Measurements from ENCODE around the gene CYFIP1.

The CYFIP1 gene

DNA sequence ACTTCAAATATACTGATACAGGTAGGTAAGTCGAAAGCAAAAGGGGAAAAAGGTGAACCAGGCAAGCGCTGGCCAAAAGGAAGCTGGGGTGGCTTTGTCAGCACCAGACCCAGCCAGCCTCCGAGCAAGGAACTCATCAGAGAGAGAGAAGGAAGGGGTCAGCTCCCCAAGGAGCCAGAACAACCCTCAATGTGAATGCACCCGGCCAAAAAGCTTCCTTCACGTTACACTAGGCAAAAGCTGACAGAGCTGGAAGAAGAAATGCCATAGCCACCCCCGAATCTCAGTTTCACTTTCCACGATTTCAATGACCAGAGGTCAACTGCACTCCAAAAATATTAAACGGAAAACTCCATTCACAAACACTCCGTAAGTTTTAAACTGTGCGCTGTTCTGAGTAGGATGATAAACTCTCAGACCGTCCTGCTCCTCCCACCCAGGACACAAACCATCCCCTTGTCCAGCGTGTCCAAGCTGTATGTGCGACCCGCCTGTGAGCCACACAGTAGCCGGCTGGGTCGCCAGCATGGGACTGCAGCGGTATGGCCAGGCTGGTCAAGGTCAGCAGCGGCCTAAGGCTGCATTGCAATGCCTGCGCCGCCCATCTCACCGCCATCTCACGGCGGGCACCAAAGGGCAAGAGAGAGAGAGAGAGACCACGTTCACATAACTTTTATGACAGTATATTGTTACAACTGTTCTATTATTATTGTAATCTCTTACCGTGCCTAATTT lies 29.7 kb downstream of the CYFIP1 start:
- no peak for DNase-seq (ENCODE audit: low read depth)

DNA sequence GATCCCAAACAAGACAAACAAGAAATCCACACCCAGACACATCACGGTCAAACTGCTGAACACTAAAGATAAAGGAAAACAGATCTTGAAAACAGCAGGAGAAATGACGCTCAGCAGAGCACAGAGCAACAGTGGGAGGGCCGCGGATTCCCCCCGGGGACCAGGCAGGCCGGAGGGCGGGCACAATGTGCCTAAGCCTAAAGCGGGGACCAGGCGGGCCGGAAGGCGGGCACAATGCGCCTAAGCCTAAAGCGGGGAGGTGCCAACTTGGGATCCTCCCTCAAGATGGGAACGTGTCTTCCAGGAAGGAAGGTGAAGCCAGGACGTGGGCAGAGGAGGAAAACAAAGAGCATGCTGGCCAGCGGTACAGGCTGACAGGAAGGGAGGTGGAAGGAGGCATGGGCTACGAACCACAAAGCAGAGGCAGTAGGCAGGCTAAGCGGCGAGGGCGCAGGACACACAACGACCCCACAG lies 31.1 kb downstream of the CYFIP1 start:
- peak; percentile 61 for DNase-seq (ENCODE audit: low read depth)

- DNase-seq (ENCODE audit: low read depth): no peak
Observed at GRCh38 chr15:22948056-22948455, 32.1 kb downstream of the CYFIP1 start.

DNA sequence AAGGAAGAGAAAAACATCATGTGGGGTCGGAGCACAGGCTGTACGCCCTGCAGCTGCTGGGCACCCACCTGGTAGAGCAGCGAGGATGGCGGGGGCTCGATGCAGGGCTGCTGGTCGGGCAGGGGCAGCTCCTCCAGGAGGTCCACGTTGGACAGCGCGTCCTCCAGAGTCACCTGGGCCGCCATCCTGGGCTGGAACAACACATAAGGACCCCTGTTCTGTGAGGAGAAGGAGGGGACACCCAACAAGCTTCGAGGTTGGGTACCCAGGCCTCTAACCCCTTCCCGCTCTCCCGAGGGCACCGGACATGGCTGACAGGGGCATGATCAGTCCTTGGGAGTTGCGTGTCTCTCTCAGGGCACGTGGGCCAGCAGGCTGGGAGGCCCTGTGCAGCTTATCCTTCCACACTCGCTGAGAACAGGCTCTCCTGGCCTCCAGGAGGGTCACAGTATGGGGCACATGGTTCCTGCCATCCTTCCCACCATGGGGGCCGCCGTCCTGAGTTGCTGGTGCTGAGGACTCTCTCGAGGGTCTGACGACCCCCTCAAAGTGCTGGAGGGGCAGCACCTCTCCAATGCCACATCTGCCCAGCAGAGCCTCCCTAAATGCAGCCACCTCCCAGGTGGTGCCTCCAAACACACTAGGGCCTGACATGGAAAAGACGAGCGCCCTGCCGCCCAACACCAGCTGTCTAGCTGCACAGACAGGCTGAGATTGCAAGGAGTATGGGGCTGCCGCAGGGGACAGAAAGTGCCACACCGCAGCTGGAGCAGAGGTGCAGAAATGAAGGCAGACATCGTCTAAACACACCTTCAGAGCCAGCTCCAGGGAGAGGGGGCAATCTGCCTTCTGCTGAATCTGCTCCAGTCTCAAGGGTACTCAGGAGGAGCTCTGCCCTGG lies 32.8 kb downstream of the CYFIP1 start:
- DNase-seq (ENCODE audit: low read depth): no peak

GRCh38 chr15:22945071-22945470 lies 35.1 kb downstream of the CYFIP1 start:
- DNase-seq (ENCODE audit: low read depth): no peak

- DNase-seq (ENCODE audit: low read depth): no peak
Observed at GRCh38 chr15:22944651-22945050, 35.5 kb downstream of the CYFIP1 start.

DNA sequence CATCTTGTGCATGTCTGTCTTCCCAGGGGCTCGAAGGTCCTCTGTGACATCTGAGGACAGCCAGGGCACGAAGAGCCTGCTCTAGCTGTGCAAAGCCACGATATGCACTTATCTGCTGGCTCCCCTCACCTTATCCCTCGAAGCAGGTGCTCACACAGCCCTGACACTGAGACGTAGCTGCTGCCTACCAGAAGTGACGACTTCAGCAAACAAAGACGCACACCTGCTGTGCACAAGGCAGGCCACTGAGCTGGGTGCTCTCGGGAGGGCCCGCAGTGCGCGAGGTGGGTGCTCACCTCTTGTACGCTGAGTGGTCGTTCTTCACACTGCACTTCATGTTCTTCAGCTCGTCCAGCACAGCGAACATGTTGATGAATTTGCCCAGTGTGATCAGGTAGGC lies 37.3 kb downstream of the CYFIP1 start:
- DNase-seq (ENCODE audit: low read depth): no peak

GRCh38 chr15:22942306-22942855 lies 37.8 kb downstream of the CYFIP1 start:
- no peak for DNase-seq (ENCODE audit: low read depth)

DNA sequence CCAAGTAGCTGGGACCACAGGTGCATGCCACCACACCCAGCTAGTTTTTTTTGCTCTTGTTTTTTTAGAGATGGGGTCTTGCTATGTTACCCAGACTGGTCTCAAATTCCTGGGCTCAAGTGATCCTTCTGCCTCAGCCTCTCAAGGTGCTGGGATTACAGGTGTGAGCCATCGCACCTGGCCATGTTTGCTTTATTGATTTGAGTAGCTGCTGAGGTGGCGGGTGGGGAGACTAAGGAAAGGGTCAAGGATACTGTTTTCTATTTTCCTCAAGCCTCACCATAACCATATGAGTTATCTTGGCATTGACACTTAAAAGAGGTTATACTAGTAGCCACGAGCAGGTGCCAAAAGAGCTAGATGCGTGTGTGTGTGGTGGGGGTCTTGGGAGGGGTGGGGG lies 39.0 kb downstream of the CYFIP1 start:
- DNase-seq (ENCODE audit: low read depth): no peak

DNA sequence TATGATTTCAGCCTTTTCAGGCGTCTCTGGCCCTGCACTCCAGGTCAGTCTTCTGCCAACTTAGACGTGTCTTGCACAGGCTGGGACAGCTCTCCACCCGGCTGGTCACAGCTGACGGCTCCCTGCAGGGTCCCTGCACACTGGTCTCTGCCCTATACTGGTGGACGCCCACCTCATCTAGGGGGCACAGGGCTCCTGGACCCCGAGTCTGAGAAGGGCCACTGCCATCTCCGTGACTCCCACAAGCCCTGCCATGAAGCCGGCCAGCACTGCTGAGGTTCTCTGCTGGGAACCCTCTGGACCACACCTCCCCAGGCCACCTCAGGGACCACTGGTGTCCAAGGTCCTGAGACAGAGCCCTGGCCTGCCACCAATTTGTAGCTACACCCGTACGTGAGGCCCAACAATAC lies 40.5 kb downstream of the CYFIP1 start:
- no peak for DNase-seq (ENCODE audit: low read depth)

GRCh38 chr15:22939051-22939450 lies 41.1 kb downstream of the CYFIP1 start:
- no peak for DNase-seq (ENCODE audit: low read depth)

GRCh38 chr15:22936577-22937472 lies 43.3 kb downstream of the CYFIP1 start:
- no peak for DNase-seq (ENCODE audit: low read depth)

- no peak for DNase-seq (ENCODE audit: low read depth)
Observed at GRCh38 chr15:22933641-22934061, 46.5 kb downstream of the CYFIP1 start.

- DNase-seq (ENCODE audit: low read depth): no peak
Observed at GRCh38 chr15:22931784-22932536, 48.2 kb downstream of the CYFIP1 start.

DNA sequence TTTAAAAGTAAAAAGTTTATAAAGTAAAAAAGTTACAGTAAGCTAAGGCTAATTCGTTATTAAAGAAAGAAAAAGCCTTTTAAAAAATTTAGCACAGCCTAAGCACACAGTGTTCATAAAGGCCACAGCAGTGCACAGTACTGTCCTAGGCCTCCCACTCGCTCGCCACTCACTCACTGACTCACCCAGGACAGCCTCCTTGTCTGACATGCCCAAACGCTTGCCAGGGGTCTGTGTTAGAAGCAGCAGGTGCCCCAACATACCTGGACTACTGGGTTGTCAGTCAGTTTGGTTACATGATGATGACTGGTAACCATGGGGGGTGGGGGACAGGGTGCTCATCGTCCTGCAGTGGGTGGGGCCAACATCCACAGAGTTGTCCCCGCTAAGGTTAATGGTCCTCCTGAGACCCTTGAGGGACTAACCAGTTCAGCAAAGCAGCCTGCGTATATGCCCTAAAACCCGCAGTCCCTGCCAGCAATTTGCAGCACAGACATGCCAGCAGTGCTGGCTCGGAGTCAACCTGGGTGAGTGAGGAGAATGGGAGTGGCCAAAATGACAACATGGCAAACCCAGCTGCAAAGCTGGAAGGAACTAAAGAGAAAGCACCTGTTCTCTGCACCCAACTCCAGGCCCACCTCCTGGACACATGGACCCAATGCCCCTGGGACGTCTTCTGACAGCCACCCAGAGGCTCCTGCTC lies 49.2 kb downstream of the CYFIP1 start:
- peak; percentile 23 for DNase-seq (ENCODE audit: low read depth)

- DNase-seq (ENCODE audit: low read depth): no peak
Observed at GRCh38 chr15:22927761-22928160, 52.4 kb downstream of the CYFIP1 start.

GRCh38 chr15:22925875-22926274 lies 54.3 kb downstream of the CYFIP1 start:
- DNase-seq (ENCODE audit: low read depth): no peak

DNA sequence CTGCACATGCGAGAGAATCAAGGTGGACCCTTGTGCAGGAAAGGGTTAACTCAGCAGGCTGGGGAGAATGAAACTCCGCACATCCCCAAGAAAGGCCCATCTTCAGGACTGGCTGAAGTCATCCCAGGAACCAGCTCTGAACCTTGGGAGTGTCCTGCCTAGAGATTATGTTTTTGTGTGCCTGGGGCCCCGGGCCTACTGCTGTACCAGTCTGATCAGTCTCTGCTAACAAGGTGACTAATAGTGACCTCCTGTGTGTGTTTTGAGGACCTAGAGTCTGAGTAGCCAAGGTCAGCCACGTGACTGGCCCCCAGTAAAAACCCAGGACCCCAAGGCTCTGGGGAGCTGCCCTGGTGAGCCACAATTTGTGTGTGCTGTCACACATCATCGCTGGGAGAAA lies 58.2 kb downstream of the CYFIP1 start:
- no peak for DNase-seq (ENCODE audit: low read depth)

- no peak for DNase-seq (ENCODE audit: low read depth)
Observed at GRCh38 chr15:22919171-22919570, 61.0 kb downstream of the CYFIP1 start.

DNA sequence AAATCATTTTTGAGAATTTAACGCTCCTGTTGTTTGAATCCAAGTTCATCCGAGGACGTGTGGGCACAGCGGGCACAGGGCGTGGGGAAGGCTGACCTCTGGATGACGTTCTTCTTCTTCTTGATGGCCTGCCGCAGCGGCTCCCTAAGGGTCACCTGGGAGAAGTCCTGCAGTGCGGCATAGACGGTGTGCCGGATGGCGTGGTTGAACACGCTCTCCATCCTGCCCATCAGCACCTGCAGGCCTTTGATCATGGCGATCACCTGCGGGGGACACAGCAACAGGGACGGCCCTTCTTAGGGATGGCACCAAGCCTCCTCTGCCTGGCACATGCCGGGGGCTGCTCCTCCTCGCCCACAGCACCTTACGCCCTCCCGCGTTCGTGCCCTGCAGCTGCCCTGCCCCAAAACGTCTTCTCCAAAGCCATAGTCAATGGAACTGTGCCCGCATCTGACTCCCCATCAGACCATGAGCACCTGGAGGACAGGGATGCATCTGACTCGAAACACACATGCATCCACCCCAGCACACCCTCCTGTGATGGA lies 61.5 kb downstream of the CYFIP1 start:
- DNase-seq (ENCODE audit: low read depth): no peak

All from fibroblast of gingiva (primary cell).